ENCODE data around the gene FGF11. TPM values are rescaled to one million over a fixed set of nuclear protein-coding genes. Genes with fewer than 3 reads are reported as not detected.

FGF11 gene
- total and polyA plus RNA-seq, 10 donors, result 1.0 to 5.5 (median 3.0) TPM

GRCh38 chr17:7465597-7466275, 26.4 kb downstream of the FGF11 start:
- H3K4me3 ChIP-seq, result no peak overlapping the region
- peaks cover 0 to 75% (median 38%) of the 10 kb centered on the region in 6 donors for H3K36me3 ChIP-seq
- intact Hi-C loops (cut with DNase I; ENCODE audit: low total_unique reads), result no loop called here
- WGBS, 5 donors, result 91 to 94% (median 92%) methylated on average over 22 to 33 of the region's 33 CpGs
- no peak for TF ChIP-seq CTCF (IDR thresholded peaks at IDR 0.05 in 8 of 11, conservative IDR thresholded peaks at IDR 0.05 in 3 of 11)
- TF ChIP-seq POLR2AphosphoS5 (IDR thresholded peaks at IDR 0.05), result peak; percentile 2 to 45 (median 30)
- TF ChIP-seq POLR2A (IDR thresholded peaks at IDR 0.05), result no peak
- peak; percentile 74 for DNase-seq
- no peaks in the 10 kb centered on the region for H3K27me3 ChIP-seq (replicated peaks in 1 of 7)
- H3K4me1 ChIP-seq, result peaks cover 6 to 55% (median 34%) of the 10 kb centered on the region in 6 donors
- H3K27ac ChIP-seq, result peak overlapping the region in 5 of 8 donors; percentile 66 to 80 (median 72)
- H3K9me3 ChIP-seq, result no peaks in the 10 kb centered on the region

GRCh38 chr17:7466318-7466638, 27.0 kb downstream of the FGF11 start:
- intact Hi-C loops (cut with DNase I; ENCODE audit: low total_unique reads), result no loop called here
- Histone ChIP-seq H3K27ac (peak overlapping the region in 7 of 8 donors; percentile 53 to 80 (median 71)), H3K36me3 (peaks cover 0 to 75% (median 38%) of the 10 kb centered on the region in 6 donors), H3K27me3 (replicated peaks in 1 of 7) (no peaks in the 10 kb centered on the region), H3K4me3 (no peak overlapping the region), H3K9me3 (no peaks in the 10 kb centered on the region), H3K4me1 (peaks cover 7 to 61% (median 38%) of the 10 kb centered on the region in 6 donors)
- 71 to 81% (median 74%) methylated on average over 9 of the region's 9 CpGs for WGBS, 5 donors
- TF ChIP-seq CTCF (IDR thresholded peaks at IDR 0.05 in 8 of 11, conservative IDR thresholded peaks at IDR 0.05 in 3 of 11) (no peak), POLR2A (IDR thresholded peaks at IDR 0.05) (no peak), POLR2AphosphoS5 (IDR thresholded peaks at IDR 0.05) (no peak)
- DNase-seq, result no peak

GRCh38 chr17:7466639-7467341, 27.5 kb downstream of the FGF11 start:
- 67 to 74% (median 72%) methylated on average over 15 to 16 of the region's 16 CpGs for WGBS, 5 donors

More at GRCh38 chr17:7466639-7467341, 27.5 kb downstream of the FGF11 start:
- intact Hi-C loops (cut with DNase I; ENCODE audit: low total_unique reads), result no loop called here
- Histone ChIP-seq H3K27ac (peak overlapping the region; percentile 35 to 80 (median 68)), H3K9me3 (no peaks in the 10 kb centered on the region), H3K27me3 (replicated peaks in 1 of 7) (no peaks in the 10 kb centered on the region), H3K36me3 (peaks cover 0 to 69% (median 37%) of the 10 kb centered on the region in 6 donors), H3K4me1 (peaks cover 12 to 66% (median 43%) of the 10 kb centered on the region in 6 donors), H3K4me3 (no peak overlapping the region)
- TF ChIP-seq POLR2A (IDR thresholded peaks at IDR 0.05) (no peak), POLR2AphosphoS5 (IDR thresholded peaks at IDR 0.05) (peak; percentile 14 to 58 (median 38)), CTCF (IDR thresholded peaks at IDR 0.05 in 8 of 11, conservative IDR thresholded peaks at IDR 0.05 in 3 of 11) (no peak)
- peak; percentile 75 for DNase-seq

All from spleen (tissue), 11 donors.